Kasumi-1 (cell line): ENCODE data around the gene EMP2.
A peak's percentile ranks its signal among the peaks of the same experiment; 100 is the strongest.
"Not testable (repeated sequence)": the region's sequence is repeated elsewhere in the genome, so short reads cannot be mapped to it uniquely, and the experiment has no call there.

Source experiments
- DNase-seq, 2 experiments: peaks; one replicate each; lab custom pipeline; 2025; lab: John Stamatoyannopoulos, UW

The EMP2 gene

GRCh38 chr16:10521681-10522274 is 58.6 kb downstream of the EMP2 start:
- DNase-seq = peak; percentile 21 to 56

DNA sequence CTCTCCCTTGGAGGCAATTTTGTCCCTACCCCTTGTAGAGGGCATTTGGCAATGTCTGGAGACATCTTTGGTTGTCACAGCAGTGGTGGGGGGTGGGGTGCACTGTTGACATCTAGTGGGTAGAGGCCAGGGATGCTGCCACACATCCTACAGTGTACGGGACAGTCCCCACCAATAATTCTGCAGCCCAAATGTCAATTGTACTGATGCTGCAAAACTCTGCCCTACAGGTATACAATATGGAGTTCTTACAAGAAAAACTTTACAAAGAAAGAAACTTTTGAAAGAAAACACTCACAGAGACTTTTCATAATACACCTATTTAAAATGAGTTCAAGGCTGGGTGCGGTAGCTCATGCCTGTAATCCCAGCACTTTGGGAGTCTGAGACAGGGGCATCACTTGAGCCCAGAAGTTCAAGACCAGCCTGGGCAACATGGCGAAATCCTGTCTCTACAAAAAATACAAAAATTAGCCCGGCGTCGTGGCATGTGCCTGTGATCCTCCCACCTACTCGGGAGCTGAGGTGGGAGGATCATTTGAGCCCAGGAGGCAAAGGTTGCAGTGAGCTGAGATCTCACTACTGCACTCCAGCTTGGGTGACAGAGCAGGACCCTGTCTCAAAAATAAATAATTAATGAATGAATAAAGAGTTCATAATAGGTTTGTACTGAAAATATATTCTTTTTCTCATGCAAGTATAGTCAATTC is 59.4 kb downstream of the EMP2 start:
- no peak for DNase-seq

GRCh38 chr16:10519929-10520868 is 60.2 kb downstream of the EMP2 start:
- DNase-seq = no peak

- no peak for DNase-seq
These were observed 61.1 kb downstream of the EMP2 start for GRCh38 chr16:10519297-10519696.

DNA sequence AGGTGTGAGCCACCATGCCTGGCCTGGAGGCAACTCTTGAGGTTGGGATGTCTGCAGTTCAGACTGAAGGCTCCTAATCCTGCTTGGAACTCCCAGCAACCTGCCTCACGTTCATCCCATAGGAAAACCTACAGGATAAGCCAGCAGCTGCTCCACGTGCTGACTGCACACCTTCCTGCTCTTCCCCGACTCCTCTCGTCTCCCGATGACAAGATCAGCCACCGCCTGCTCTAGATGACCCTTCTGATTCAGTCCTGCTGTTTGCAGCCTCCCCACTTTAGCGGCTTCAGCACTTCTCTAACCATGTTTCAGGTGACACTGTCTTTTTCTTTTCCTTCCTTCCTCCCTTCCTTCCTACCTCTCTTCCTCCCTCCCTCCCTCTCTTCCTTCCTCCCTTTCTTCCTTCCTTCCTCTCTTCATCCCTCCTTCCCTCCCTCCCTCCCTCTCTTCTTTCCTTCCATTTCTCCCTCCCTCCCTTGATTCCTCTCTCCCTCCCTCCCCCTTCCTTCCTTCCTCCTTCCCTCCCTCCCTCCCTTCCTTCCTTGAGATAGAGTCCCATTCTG is 61.8 kb downstream of the EMP2 start:
- DNase-seq = no peak

GRCh38 chr16:10517868-10518267 is 62.5 kb downstream of the EMP2 start:
- no peak for DNase-seq

DNA sequence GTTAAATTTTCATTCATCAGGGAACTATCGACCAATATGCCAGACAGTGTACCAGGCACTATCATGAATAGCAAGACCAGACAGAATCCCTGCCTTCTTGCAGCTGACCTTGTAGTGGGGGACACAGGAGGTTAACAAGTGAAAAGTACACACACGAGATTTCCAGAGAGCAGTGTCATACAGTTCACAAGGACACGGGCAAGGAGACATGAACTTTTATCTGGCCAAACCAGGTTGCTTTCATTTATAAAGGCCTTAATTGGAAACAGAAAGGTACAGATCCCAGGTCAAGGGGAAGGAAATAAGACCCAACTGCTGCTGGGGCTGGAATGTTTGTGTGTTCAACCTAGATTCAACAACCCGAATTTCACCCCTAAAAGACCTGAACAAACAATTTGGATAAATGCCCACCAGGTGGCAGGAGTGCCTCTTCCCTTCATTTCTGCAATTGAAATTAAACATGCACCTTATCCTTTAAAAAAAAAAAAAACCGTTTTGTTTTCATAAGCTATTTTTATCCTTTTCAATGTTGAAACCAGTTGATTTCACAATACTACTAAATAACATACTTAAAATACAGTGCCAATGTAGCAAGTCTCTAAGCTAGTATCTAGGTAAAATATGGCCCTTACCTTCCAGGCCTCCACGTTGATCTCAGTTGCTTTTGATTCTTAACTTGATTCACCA is 65.9 kb downstream of the EMP2 start:
- peak; percentile 36 to 50 for DNase-seq

GRCh38 chr16:10511829-10512228 is 68.6 kb downstream of the EMP2 start:
- DNase-seq = no peak

- DNase-seq = no peak
These were observed 70.1 kb downstream of the EMP2 start for GRCh38 chr16:10510279-10510678.

GRCh38 chr16:10509534-10510025 is 70.8 kb downstream of the EMP2 start:
- peak; percentile 28 to 65 for DNase-seq

DNA sequence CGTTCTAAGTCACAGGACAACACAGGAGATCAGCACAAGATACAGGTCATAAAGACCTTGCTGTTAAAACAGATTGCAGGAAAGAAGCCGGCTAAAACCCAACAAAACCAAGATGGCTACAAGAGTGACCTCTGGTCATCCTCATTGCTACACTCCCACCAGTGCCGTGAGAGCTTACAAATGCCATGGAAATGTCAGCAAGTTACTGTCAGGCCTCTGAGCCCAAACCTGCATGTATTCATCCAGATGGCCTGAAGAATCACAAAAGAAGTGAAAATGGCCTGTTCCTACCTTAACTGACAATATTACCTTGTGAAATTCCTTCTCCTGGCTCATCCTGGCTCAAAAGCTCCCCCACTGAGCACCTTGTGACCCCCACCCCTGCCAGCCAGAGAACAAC is 75.1 kb downstream of the EMP2 start:
- not testable (repeated sequence) for DNase-seq

DNA sequence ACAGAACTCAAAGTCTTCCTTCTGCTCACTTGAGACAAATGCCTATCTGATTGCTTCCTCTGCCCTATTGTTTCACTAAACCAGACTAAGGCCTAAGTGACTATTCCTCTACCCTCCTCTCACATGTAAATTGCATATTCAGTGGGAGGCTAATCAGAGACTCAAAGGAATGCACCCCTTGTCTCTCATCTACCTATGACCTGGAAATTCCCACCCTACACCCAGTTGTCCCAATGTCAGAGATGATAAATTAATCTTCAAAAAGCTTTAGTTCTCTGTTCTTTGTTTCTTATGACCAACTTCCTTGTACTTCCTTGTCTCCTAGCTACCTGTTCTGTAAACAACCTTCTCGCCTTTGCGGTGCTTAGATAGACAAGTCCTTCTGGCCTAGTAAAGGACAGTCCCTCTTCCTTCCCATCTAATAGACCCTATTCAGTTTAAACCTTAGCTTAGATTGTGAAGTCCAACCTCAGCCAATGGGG is 76.0 kb downstream of the EMP2 start:
- DNase-seq = no peak

- DNase-seq = no peak
These were observed 77.6 kb downstream of the EMP2 start for GRCh38 chr16:10502776-10503175.

- DNase-seq = no peak
These were observed 79.3 kb downstream of the EMP2 start for GRCh38 chr16:10501016-10501607.

DNA sequence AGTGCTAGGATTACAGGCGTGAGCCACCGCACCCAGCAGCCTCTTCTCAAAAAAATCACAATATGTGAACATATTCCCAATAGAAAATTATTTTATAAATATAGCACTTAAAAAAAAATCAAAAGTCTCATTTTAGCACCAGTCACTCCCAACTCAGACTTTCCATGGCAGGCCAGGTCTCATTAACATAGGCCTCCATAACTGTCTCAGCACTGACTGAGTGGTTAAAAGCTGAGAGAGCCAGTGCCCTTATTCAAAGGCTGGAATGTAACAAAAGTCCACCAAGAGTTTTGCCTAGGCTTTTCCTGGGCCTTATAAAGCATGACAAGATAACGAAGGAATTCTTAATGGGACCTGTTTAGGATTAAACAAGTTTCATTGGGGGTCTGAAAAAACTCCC is 79.8 kb downstream of the EMP2 start:
- no peak for DNase-seq

DNA sequence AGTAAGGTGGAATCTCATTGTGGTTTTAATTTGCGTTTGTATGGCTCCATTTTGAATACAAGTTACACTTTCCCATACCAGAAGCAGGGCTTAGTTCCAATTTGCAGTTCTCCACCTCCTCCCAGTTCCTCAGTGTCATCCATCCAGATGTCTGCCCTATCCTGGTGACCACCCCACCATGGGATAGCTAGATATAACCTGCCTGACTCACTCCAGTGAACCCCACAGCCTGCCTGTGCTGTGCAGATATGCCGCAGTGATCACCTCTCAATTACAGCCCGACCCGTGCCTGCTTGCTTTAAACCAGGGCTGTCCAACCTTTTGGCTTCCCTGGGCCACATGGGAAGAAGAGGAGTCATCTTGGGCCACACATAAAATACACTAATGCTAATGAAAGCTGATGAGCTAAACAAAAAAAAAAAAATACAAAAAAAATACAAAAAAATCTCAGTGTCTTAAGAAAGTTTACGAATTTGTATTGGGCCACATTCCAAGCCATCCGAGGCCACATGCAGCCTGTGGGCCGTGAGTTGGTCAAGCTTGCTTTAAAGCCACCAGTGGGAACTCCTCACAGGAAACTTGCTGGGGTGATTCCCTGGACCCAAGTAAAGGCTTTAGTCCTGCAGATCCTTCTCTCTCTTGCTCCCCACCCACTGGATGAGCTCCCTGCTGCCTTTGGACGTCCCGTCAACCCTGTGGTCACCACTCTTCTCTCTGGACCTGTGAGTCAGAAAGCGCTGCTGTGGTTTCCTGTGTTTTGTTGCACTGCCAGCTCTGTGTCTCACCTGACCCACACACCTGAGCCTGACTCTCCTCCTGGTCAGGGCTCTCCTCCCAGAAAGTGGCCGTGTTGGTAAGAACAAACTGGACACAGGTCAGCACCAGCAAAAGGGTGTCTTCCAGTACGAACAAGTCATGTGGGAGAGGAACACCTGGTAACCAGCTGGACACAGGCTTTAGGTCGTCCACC is 83.0 kb downstream of the EMP2 start:
- no peak for DNase-seq

- DNase-seq = no peak
These were observed 85.4 kb downstream of the EMP2 start for GRCh38 chr16:10495031-10495345.

DNA sequence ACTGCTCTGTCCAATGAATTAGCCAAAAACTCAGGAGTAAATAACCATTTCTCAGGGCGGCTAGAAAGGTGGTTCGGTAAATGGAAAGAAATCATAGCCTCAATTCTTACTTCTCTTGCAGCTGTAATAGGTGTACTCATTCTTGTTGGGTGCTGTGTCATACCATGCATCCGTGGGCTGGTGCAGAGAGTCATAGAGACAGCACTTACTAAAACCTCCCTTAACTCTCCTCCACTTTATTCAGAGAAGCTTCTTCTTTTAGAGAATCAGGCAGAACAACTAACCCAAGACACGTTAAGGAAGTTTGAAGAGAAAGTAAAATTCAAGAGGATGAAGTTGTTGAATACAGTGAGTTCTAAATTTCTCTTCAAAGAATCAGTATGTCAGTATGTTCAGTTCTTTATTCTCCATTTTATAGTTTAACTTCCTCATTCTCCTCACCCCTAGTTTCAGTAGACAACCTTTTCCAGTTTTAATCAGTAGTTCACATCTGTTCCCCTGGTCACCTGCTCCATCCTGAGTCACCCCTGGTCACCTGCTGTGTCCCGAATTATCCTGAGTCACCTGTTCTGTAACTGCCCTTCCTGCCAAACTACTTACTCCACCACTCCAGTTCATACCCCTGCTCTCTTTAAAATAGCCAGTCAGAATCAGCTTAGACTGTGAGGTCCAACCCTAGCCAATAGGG is 85.9 kb downstream of the EMP2 start:
- peak in 1 of 2 experiments; percentile 7 for DNase-seq

DNA sequence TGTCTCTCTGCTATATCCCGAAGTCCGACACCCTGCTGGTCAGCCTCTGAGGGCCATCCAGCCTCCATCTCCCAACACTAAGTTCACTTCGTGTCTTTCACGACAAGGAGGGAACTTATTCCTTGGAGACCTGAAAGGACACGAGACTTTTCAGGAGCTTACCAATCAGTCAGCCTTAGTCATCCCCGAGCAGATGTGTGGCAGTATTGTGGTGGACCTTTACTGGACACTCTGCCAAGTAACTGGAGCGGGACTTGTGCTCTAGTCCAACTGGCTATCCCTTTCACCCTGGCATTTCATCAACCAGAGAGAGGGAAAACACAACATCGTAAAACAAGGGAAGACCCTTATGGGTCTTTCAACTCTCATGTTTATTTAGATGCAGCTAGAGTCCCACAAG is 87.1 kb downstream of the EMP2 start:
- DNase-seq = no peak
